Measurements from ENCODE around the gene WDR43. TPM values are rescaled to one million over a fixed set of nuclear protein-coding genes. Genes with fewer than 3 reads are reported as not detected.

The WDR43 gene
- total and polyA plus RNA-seq, 7 donors, result 8.4 to 45.3 (median 24.9) TPM

DNA sequence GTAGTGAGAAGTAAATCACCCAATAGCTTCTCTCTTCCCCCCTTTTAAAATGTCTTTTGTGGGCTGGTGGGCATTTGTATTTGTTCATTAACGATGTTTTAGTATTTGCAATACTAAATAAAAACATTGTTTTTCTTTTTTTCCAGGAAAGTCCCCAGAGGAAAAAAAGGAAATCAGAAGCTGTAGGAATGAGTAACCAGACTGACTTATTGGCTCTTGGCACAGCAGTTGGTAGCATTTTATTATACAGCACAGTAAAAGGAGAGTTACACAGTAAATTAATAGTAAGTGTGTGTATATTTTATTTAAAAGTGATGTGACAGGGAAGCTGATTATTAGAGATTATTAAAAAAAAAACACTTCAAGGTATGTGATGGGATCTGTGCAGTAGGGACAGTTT lies 7.4 kb downstream of the WDR43 start:
- H3K27me3 ChIP-seq, result no peaks in the 10 kb centered on the region
- 78 to 87% methylated on average over 1 of the region's 1 CpG for WGBS, 2 donors
- no peak overlapping the region for H3K4me3 ChIP-seq
- TF ChIP-seq EP300 (IDR thresholded peaks at IDR 0.05), result no peak
- no peak for TF ChIP-seq POLR2A (IDR thresholded peaks at IDR 0.05)
- no peak for TF ChIP-seq POLR2AphosphoS5 (IDR thresholded peaks at IDR 0.05)
- TF ChIP-seq, protein P1, sequence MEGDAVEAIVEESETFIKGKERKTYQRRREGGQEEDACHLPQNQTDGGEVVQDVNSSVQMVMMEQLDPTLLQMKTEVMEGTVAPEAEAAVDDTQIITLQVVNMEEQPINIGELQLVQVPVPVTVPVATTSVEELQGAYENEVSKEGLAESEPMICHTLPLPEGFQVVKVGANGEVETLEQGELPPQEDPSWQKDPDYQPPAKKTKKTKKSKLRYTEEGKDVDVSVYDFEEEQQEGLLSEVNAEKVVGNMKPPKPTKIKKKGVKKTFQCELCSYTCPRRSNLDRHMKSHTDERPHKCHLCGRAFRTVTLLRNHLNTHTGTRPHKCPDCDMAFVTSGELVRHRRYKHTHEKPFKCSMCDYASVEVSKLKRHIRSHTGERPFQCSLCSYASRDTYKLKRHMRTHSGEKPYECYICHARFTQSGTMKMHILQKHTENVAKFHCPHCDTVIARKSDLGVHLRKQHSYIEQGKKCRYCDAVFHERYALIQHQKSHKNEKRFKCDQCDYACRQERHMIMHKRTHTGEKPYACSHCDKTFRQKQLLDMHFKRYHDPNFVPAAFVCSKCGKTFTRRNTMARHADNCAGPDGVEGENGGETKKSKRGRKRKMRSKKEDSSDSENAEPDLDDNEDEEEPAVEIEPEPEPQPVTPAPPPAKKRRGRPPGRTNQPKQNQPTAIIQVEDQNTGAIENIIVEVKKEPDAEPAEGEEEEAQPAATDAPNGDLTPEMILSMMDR (IDR thresholded peaks at IDR 0.05), result no peak
- no peaks in the 10 kb centered on the region for H3K9me3 ChIP-seq
- H3K36me3 ChIP-seq, result peaks cover 2 to 29% (median 12%) of the 10 kb centered on the region in 4 donors
- no peak overlapping the region for H3K27ac ChIP-seq
- intact Hi-C loops (cut with DNase I), result no loop called here
- DNase-seq, result no peak
- H3K4me1 ChIP-seq, result peaks cover 0 to 38% (median 29%) of the 10 kb centered on the region in 4 donors

GRCh38 chr2:28902584-28902983 lies 8.1 kb downstream of the WDR43 start:
- Histone ChIP-seq H3K27ac (no peak overlapping the region), H3K4me3 (no peak overlapping the region), H3K9me3 (no peaks in the 10 kb centered on the region), H3K27me3 (no peaks in the 10 kb centered on the region), H3K4me1 (peaks cover 0 to 30% (median 22%) of the 10 kb centered on the region in 4 donors), H3K36me3 (peaks cover 5 to 36% (median 13%) of the 10 kb centered on the region in 4 donors)
- no peak for TF ChIP-seq EP300 (IDR thresholded peaks at IDR 0.05)
- TF ChIP-seq, protein P1 (IDR thresholded peaks at IDR 0.05), result no peak
- no peak for TF ChIP-seq POLR2A (IDR thresholded peaks at IDR 0.05)
- TF ChIP-seq POLR2AphosphoS5 (IDR thresholded peaks at IDR 0.05), result no peak
- intact Hi-C loops (cut with DNase I), result no loop called here
- no peak for DNase-seq
- WGBS, 2 donors, result 83 to 92% methylated on average over 3 of the region's 3 CpGs

DNA sequence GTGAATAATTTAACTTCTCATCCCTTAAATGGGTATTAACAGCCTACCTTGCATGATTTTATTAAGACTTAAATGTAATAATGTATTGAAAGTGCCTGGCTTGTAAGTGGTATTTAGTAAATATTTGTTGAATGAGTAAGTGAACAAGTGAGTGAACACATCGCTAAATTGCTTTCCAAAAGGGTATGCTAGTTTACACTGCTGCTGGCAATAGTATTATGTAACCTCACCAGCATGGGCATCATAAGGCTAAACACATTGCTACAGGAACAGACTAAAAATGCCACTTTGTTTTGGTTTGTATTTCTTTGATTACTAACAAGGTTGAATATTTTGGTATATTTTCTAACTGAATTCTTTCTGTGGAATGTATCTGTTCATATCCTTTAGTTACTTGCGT lies 9.8 kb downstream of the WDR43 start:
- Histone ChIP-seq H3K27ac (peak overlapping the region in 1 of 4 donors; percentile 3), H3K36me3 (peaks cover 5 to 53% (median 23%) of the 10 kb centered on the region in 4 donors)
- intact Hi-C loops (cut with DNase I), result no loop called here

GRCh38 chr2:28904802-28905457 lies 10.5 kb downstream of the WDR43 start:
- H3K4me1 ChIP-seq, result peaks cover 0 to 15% (median 9%) of the 10 kb centered on the region in 4 donors
- H3K4me3 ChIP-seq, result no peak overlapping the region
- 93 to 94% methylated on average over 2 of the region's 2 CpGs for WGBS, 2 donors
- H3K9me3 ChIP-seq, result no peaks in the 10 kb centered on the region
- intact Hi-C loops (cut with DNase I), result no loop called here
- no peak for DNase-seq
- H3K27ac ChIP-seq, result peak overlapping the region in 1 of 4 donors; percentile 3
- TF ChIP-seq EP300 (IDR thresholded peaks at IDR 0.05) (no peak), POLR2AphosphoS5 (IDR thresholded peaks at IDR 0.05) (no peak), POLR2A (IDR thresholded peaks at IDR 0.05) (no peak)
- TF ChIP-seq, protein P1 (IDR thresholded peaks at IDR 0.05), result no peak
- H3K27me3 ChIP-seq, result no peaks in the 10 kb centered on the region
- peaks cover 5 to 60% (median 27%) of the 10 kb centered on the region in 4 donors for H3K36me3 ChIP-seq

More for the DNA sequence above, 9.8 kb downstream of the WDR43 start:
- no peak overlapping the region for H3K4me3 ChIP-seq
- TF ChIP-seq EP300 (IDR thresholded peaks at IDR 0.05) (no peak), POLR2A (IDR thresholded peaks at IDR 0.05) (no peak), POLR2AphosphoS5 (IDR thresholded peaks at IDR 0.05) (no peak)
- TF ChIP-seq, protein P1 (IDR thresholded peaks at IDR 0.05), result no peak
- H3K9me3 ChIP-seq, result no peaks in the 10 kb centered on the region
- H3K27me3 ChIP-seq, result no peaks in the 10 kb centered on the region
- peaks cover 0 to 15% (median 9%) of the 10 kb centered on the region in 4 donors for H3K4me1 ChIP-seq
- DNase-seq, result no peak
- WGBS, 2 donors, result 64 to 77% methylated on average over 2 of the region's 2 CpGs

Data from sigmoid colon (tissue), 7 donors.